Progenitor cell of endocrine pancreas (in vitro differentiated cells): Measurements from ENCODE around the gene SH2D3A. TPM values are rescaled to one million over a fixed set of nuclear protein-coding genes. Genes with fewer than 3 reads are reported as not detected.
"Not testable (repeated sequence)": the region's sequence is repeated elsewhere in the genome, so short reads cannot be mapped to it uniquely, and the experiment has no call there.

ENCODE experiments used
- DNase-seq: peaks from one replicate; pipeline ENCODE4 v3.0.0; 2021; ENCODE audit warnings: low spot score; ENCODE audit not compliant: unreplicated experiment
- H3K27ac Mint-ChIP-seq: 2 replicates; pipeline ENCODE4 v1.8.0; 2021; ENCODE audit warnings: mild to moderate bottlenecking, moderate library complexity, mixed read lengths
- H3K27me3 Mint-ChIP-seq: 2 replicates; pipeline ENCODE4 v1.8.0; 2021; ENCODE audit warnings: mixed read lengths
- H3K36me3 Mint-ChIP-seq: 2 replicates; pipeline ENCODE4 v1.8.0; 2022; ENCODE audit warnings: mixed read lengths; ENCODE audit not compliant: insufficient read depth
- H3K4me1 Mint-ChIP-seq: 2 replicates; pipeline ENCODE4 v1.8.0; 2021; ENCODE audit warnings: low read depth, mixed read lengths
- H3K4me3 Mint-ChIP-seq: 2 replicates; pipeline ENCODE4 v1.8.0; 2021; ENCODE audit warnings: low read depth, mild to moderate bottlenecking, moderate library complexity, mixed read lengths
- H3K9me3 Mint-ChIP-seq: 2 replicates; pipeline ENCODE4 v1.8.0; 2021; ENCODE audit warnings: low read depth, mixed read lengths
- CTCF ChIP-seq: fragments of 200-600 bp; sonication (generic); IDR thresholded peaks from one replicate; pipeline ENCODE4 v1.5.0; 2021; ENCODE audit warnings: antibody characterized with exemption, mild to moderate bottlenecking; ENCODE audit not compliant: unreplicated experiment
- total RNA-seq: library from RNA; stranded (reverse); gene quantifications from 2 replicates; pipeline ENCODE4 v1.2.1, GENCODE V29; 2021

The SH2D3A gene
- total RNA-seq, 1 donor from 2014 or later, result 19.8 TPM

GRCh38 chr19:6752256-6753177, 14.7 kb downstream of the SH2D3A start:
- Mint-ChIP-seq H3K36me3 (peaks cover 15% of the 10 kb centered on the region), H3K4me1 (peaks cover 9% of the 10 kb centered on the region), H3K4me3 (peak overlapping the region; percentile 81), H3K27me3 (no peaks in the 10 kb centered on the region), H3K27ac (peak overlapping the region; percentile 99), H3K9me3 (no peaks in the 10 kb centered on the region)
- TF ChIP-seq CTCF, result no peak
- peak; percentile 78 for DNase-seq

GRCh38 chr19:6751189-6751588, 16.0 kb downstream of the SH2D3A start:
- no peak overlapping the region for H3K27ac Mint-ChIP-seq
- H3K27me3 Mint-ChIP-seq, result no peaks in the 10 kb centered on the region
- TF ChIP-seq CTCF, result no peak
- no peak overlapping the region for H3K4me3 Mint-ChIP-seq
- no peak for DNase-seq
- peaks cover 21% of the 10 kb centered on the region for H3K36me3 Mint-ChIP-seq
- no peaks in the 10 kb centered on the region for H3K9me3 Mint-ChIP-seq
- H3K4me1 Mint-ChIP-seq, result peaks cover 9% of the 10 kb centered on the region

- Mint-ChIP-seq H3K36me3 (peaks cover 27% of the 10 kb centered on the region), H3K4me3 (no peak overlapping the region), H3K4me1 (peaks cover 9% of the 10 kb centered on the region), H3K27me3 (no peaks in the 10 kb centered on the region), H3K9me3 (no peaks in the 10 kb centered on the region), H3K27ac (no peak overlapping the region)
- TF ChIP-seq CTCF, result no peak
- DNase-seq, result no peak
Observed at GRCh38 chr19:6750062-6750461, 17.2 kb downstream of the SH2D3A start.

GRCh38 chr19:6748543-6748942, 18.7 kb downstream of the SH2D3A start:
- not testable (repeated sequence) for H3K4me1 Mint-ChIP-seq, H3K27me3 Mint-ChIP-seq, DNase-seq, H3K4me3 Mint-ChIP-seq, H3K27ac Mint-ChIP-seq, H3K9me3 Mint-ChIP-seq
- H3K36me3 Mint-ChIP-seq, result peaks cover 32% of the 10 kb centered on the region

- Mint-ChIP-seq H3K27ac (no peak overlapping the region), H3K9me3 (no peaks in the 10 kb centered on the region), H3K27me3 (no peaks in the 10 kb centered on the region), H3K4me1 (peaks cover 3% of the 10 kb centered on the region), H3K36me3 (peaks cover 36% of the 10 kb centered on the region), H3K4me3 (no peak overlapping the region)
- TF ChIP-seq CTCF, result no peak
- DNase-seq, result no peak
Observed at GRCh38 chr19:6745965-6746364, 21.3 kb downstream of the SH2D3A start.
